Bronchial epithelial cell (primary cell): Measurements from ENCODE around the gene CPLX3. TPM values are rescaled to one million over a fixed set of nuclear protein-coding genes. Genes with fewer than 3 reads are reported as not detected.

Source experiments
- DNase-seq: peaks from one replicate; pipeline ENCODE4 v3.0.0-alpha.2; 2010; ENCODE audit warnings: low read depth
- FAIRE-seq: peaks from 2 replicates; lab custom pipeline; 2011; peaks lifted over from hg19 to GRCh38; lab: Jason Lieb, UNC
- H3K27me3 ChIP-seq: 2 replicates; pipeline ENCODE4 v1.5.1; 2011; ENCODE audit warnings: low read length; ENCODE audit not compliant: control insufficient read depth, insufficient read depth
- H3K36me3 ChIP-seq: 2 replicates; pipeline ENCODE4 v1.5.1; 2011; ENCODE audit warnings: low read length; ENCODE audit not compliant: control insufficient read depth, insufficient read depth
- H3K4me3 ChIP-seq: 2 replicates; pipeline ENCODE4 v1.5.1; 2011; ENCODE audit warnings: mild to moderate bottlenecking, low read depth, low read length, control low read depth
- CTCF ChIP-seq: IDR thresholded peaks from 2 replicates; pipeline ENCODE4 v1.5.1; 2011; ENCODE audit warnings: mild to moderate bottlenecking, moderate library complexity, low read length, control low read depth, inconsistent platforms; ENCODE audit not compliant: insufficient read depth, severe bottlenecking
- total RNA-seq: library from RNA; depleted of rRNA; stranded (reverse); fragments of >200 nt; gene quantifications from 2 replicates; pipeline ENCODE4 v1.2.1, GENCODE V29; 2014

CPLX3 gene
- total RNA-seq, 1 donor from 2014 or later = not detected

- no peak for TF ChIP-seq CTCF
Measured at GRCh38 chr15:74780523-74781430, 45.6 kb upstream of the CPLX3 start.

GRCh38 chr15:74781431-74782258 lies 44.8 kb upstream of the CPLX3 start, which contains the start of gene CSK:
CSK (plus strand) TSS chr15:74782080; CDS start chr15:74798298, 16,218 bp downstream.
- H3K27me3 ChIP-seq = no peaks in the 10 kb centered on the region

More at GRCh38 chr15:74780523-74781430, 45.6 kb upstream of the CPLX3 start:
- no peak for FAIRE-seq
- Histone ChIP-seq H3K36me3 (peaks cover 2% of the 10 kb centered on the region), H3K4me3 (no peak overlapping the region), H3K27me3 (no peaks in the 10 kb centered on the region)
- peak; percentile 55 for DNase-seq

GRCh38 chr15:74782259-74783071 lies 44.0 kb upstream of the CPLX3 start:
- Histone ChIP-seq H3K36me3 (peaks cover 4% of the 10 kb centered on the region), H3K4me3 (peak overlapping the region; percentile 82), H3K27me3 (no peaks in the 10 kb centered on the region)
- no peak for DNase-seq
- FAIRE-seq = no peak
- TF ChIP-seq CTCF = no peak

More at GRCh38 chr15:74781431-74782258, 44.8 kb upstream of the CPLX3 start, which contains the start of gene CSK:
- peak; percentile 64 for TF ChIP-seq CTCF
- Histone ChIP-seq H3K4me3 (peak within 1 kb of the TSS; percentile 82), H3K36me3 (peaks cover 4% of the 10 kb centered on the region)
- FAIRE-seq (no peak), DNase-seq (no peak)

- DNase-seq (no peak), FAIRE-seq (no peak)
Measured at GRCh38 chr15:74783072-74783807, 43.2 kb upstream of the CPLX3 start.

More at GRCh38 chr15:74783072-74783807, 43.2 kb upstream of the CPLX3 start:
- Histone ChIP-seq H3K36me3 (peaks cover 4% of the 10 kb centered on the region), H3K27me3 (no peaks in the 10 kb centered on the region), H3K4me3 (peak overlapping the region; percentile 82)
- TF ChIP-seq CTCF = no peak
